Neural progenitor cell (in vitro differentiated cells): ENCODE data around the gene NEU1. TPM values are rescaled to one million over a fixed set of nuclear protein-coding genes. Genes with fewer than 3 reads are reported as not detected.
"Not testable (repeated sequence)": the region's sequence is repeated elsewhere in the genome, so short reads cannot be mapped to it uniquely, and the experiment has no call there.

Experiments
- DNase-seq: peaks from one replicate; pipeline ENCODE4 v3.0.0-alpha.2; 2016; ENCODE audit warnings: low spot score
- H2AFZ ChIP-seq: fragments of 200-600 bp; sonication (generic); replicated peaks from 2 replicates; pipeline ENCODE4 v1.6.1; 2016; ENCODE audit warnings: antibody characterized with exemption
- H3F3A ChIP-seq: fragments of 200-600 bp; sonication (generic); 2 replicates; pipeline ENCODE4 v1.6.1; 2016; ENCODE audit warnings: antibody characterized with exemption, low read depth
- H3K27ac ChIP-seq: fragments of 200-600 bp; sonication (generic); 2 replicates; pipeline ENCODE4 v1.5.1; 2016; ENCODE audit warnings: mild to moderate bottlenecking
- H3K27me3 ChIP-seq: fragments of 200-600 bp; sonication (generic); 2 replicates; pipeline ENCODE4 v1.6.1; 2016; ENCODE audit warnings: mild to moderate bottlenecking, moderate library complexity
- H3K36me3 ChIP-seq: fragments of 200-600 bp; sonication (generic); 2 replicates; pipeline ENCODE4 v1.5.1; 2016
- H3K4me1 ChIP-seq: fragments of 200-600 bp; sonication (generic); 2 replicates; pipeline ENCODE4 v1.6.1; 2016; ENCODE audit warnings: mixed run types
- H3K4me2 ChIP-seq: fragments of 200-600 bp; sonication (generic); 2 replicates; pipeline ENCODE4 v1.6.1; 2016
- H3K4me3 ChIP-seq: fragments of 200-600 bp; sonication (generic); 2 replicates; pipeline ENCODE4 v1.5.1; 2016
- H3K79me2 ChIP-seq: fragments of 200-600 bp; sonication (generic); 2 replicates; pipeline ENCODE4 v1.6.1; 2016; ENCODE audit warnings: low read depth
- H3K9ac ChIP-seq: fragments of 200-600 bp; sonication (generic); 2 replicates; pipeline ENCODE4 v1.6.1; 2016
- H3K9me3 ChIP-seq: fragments of 200-600 bp; sonication (generic); 2 replicates; pipeline ENCODE4 v1.5.1; 2016; ENCODE audit warnings: low read depth
- H4K20me1 ChIP-seq: fragments of 200-600 bp; sonication (generic); 2 replicates; pipeline ENCODE4 v1.6.1; 2016; ENCODE audit warnings: low read depth
- H3K27ac Mint-ChIP-seq: 3 replicates; pipeline ENCODE4 v1.8.0; 2021; ENCODE audit warnings: mixed read lengths
- H3K27me3 Mint-ChIP-seq: 2 replicates; pipeline ENCODE4 v1.8.0; 2022; ENCODE audit warnings: low read depth, mild to moderate bottlenecking, inconsistent platforms, moderate library complexity, mixed read lengths; ENCODE audit not compliant: insufficient read depth
- H3K36me3 Mint-ChIP-seq: 3 replicates; pipeline ENCODE4 v1.8.0; 2021; ENCODE audit warnings: mixed read lengths
- H3K4me1 Mint-ChIP-seq: 3 replicates; pipeline ENCODE4 v1.8.0; 2021; ENCODE audit warnings: mixed read lengths
- H3K4me3 Mint-ChIP-seq: 3 replicates; pipeline ENCODE4 v1.8.0; 2021; ENCODE audit warnings: mild to moderate bottlenecking, moderate library complexity, mixed read lengths
- H3K9me3 Mint-ChIP-seq: 3 replicates; pipeline ENCODE4 v1.8.0; 2020; ENCODE audit warnings: mixed read lengths
- CTCF ChIP-seq: fragments of 200-600 bp; sonication (generic); IDR thresholded peaks from 2 replicates; pipeline ENCODE4 v1.5.1; 2017; ENCODE audit warnings: antibody characterized with exemption, mild to moderate bottlenecking
- EZH2 ChIP-seq: fragments of 200-600 bp; sonication (generic); IDR thresholded peaks from 2 replicates; pipeline ENCODE4 v1.6.1; 2017; ENCODE audit warnings: antibody characterized with exemption, mild to moderate bottlenecking, moderate library complexity
- EZH2phosphoT487 ChIP-seq: fragments of 200-600 bp; sonication (generic); IDR thresholded peaks from 2 replicates; pipeline ENCODE4 v1.6.1; 2017; ENCODE audit warnings: antibody characterized with exemption
- total RNA-seq: library from RNA; depleted of rRNA; stranded (reverse); fragments of >200 nt; gene quantifications from 2 replicates; pipeline ENCODE4 v1.2.3, GENCODE V29; 2015; ENCODE audit warnings: low replicate concordance

Gene NEU1
- total RNA-seq, 1 donor from 2014 or later, result 17.4 TPM

- no peaks in the 10 kb centered on the region for H3K9me3 Mint-ChIP-seq
- TF ChIP-seq CTCF (no peak), EZH2phosphoT487 (no peak)
- H3K36me3 Mint-ChIP-seq, result no peaks in the 10 kb centered on the region
- H2AFZ ChIP-seq, result no peak overlapping the region
- no peak overlapping the region for H3K27ac ChIP-seq
- peaks cover 17% of the 10 kb centered on the region for H3F3A ChIP-seq
- H3K9ac ChIP-seq, result no peak overlapping the region
- no peak for DNase-seq
- H3K9me3 ChIP-seq, result no peaks in the 10 kb centered on the region
- no peaks in the 10 kb centered on the region for H4K20me1 ChIP-seq
- H3K4me1 Mint-ChIP-seq, result peaks cover 17% of the 10 kb centered on the region
- no peak overlapping the region for H3K4me3 Mint-ChIP-seq
- H3K27me3 ChIP-seq, result no peaks in the 10 kb centered on the region
- H3K4me3 ChIP-seq, result no peak overlapping the region
- no peaks in the 10 kb centered on the region for H3K79me2 ChIP-seq
- no peak overlapping the region for H3K27ac Mint-ChIP-seq
- H3K4me1 ChIP-seq, result peaks cover 20% of the 10 kb centered on the region
- H3K36me3 ChIP-seq, result no peaks in the 10 kb centered on the region
- H3K4me2 ChIP-seq, result no peak overlapping the region
- peaks cover 6% of the 10 kb centered on the region for H3K27me3 Mint-ChIP-seq
Observed at GRCh38 chr6:31908791-31909190, 46.2 kb upstream of the NEU1 start.

GRCh38 chr6:31908255-31908654, 45.6 kb upstream of the NEU1 start:
- H3K9me3 Mint-ChIP-seq, H3K9me3 ChIP-seq, H3K27me3 Mint-ChIP-seq, DNase-seq, H3K27ac ChIP-seq, H3K9ac ChIP-seq, H3K36me3 Mint-ChIP-seq, H2AFZ ChIP-seq, H3K4me3 ChIP-seq, H3K79me2 ChIP-seq, H3K4me3 Mint-ChIP-seq, H3K27me3 ChIP-seq, H3K36me3 ChIP-seq, H4K20me1 ChIP-seq, H3K4me2 ChIP-seq, H3K27ac Mint-ChIP-seq: not testable (repeated sequence)
- Histone ChIP-seq H3F3A (peaks cover 17% of the 10 kb centered on the region), H3K4me1 (peaks cover 20% of the 10 kb centered on the region)
- H3K4me1 Mint-ChIP-seq, result peaks cover 17% of the 10 kb centered on the region

GRCh38 chr6:31907158-31907813, 44.7 kb upstream of the NEU1 start:
- H3K27me3 ChIP-seq, result no peaks in the 10 kb centered on the region
- peaks cover 27% of the 10 kb centered on the region for H3F3A ChIP-seq
- Mint-ChIP-seq H3K27ac (no peak overlapping the region), H3K27me3 (peaks cover 6% of the 10 kb centered on the region), H3K4me1 (peaks cover 22% of the 10 kb centered on the region), H3K36me3 (no peaks in the 10 kb centered on the region), H3K4me3 (no peak overlapping the region), H3K9me3 (no peaks in the 10 kb centered on the region)
- TF ChIP-seq EZH2 (no peak), CTCF (no peak), EZH2phosphoT487 (no peak)
- H3K79me2 ChIP-seq, result no peaks in the 10 kb centered on the region
- no peak overlapping the region for H3K27ac ChIP-seq
- H2AFZ ChIP-seq, result no peak overlapping the region
- peak; percentile 33 for DNase-seq
- no peaks in the 10 kb centered on the region for H3K9me3 ChIP-seq
- H3K36me3 ChIP-seq, result no peaks in the 10 kb centered on the region
- no peak overlapping the region for H3K4me3 ChIP-seq
- no peak overlapping the region for H3K9ac ChIP-seq
- no peaks in the 10 kb centered on the region for H4K20me1 ChIP-seq
- no peak overlapping the region for H3K4me2 ChIP-seq
- H3K4me1 ChIP-seq, result peaks cover 27% of the 10 kb centered on the region

- not testable (repeated sequence) for DNase-seq, H4K20me1 ChIP-seq, H3K4me3 ChIP-seq, H3K27me3 Mint-ChIP-seq, H3K9ac ChIP-seq, H3K9me3 Mint-ChIP-seq, H3K4me3 Mint-ChIP-seq, H3K9me3 ChIP-seq, H3K79me2 ChIP-seq, H3K36me3 Mint-ChIP-seq, H3K36me3 ChIP-seq, H3K27me3 ChIP-seq
- Mint-ChIP-seq H3K4me1 (peaks cover 18% of the 10 kb centered on the region), H3K27ac (peak overlapping the region; percentile 81)
- H3K27ac ChIP-seq, result peak overlapping the region; percentile 53
- H3K4me1 ChIP-seq, result peaks cover 27% of the 10 kb centered on the region
- H2AFZ ChIP-seq, result peak overlapping the region; percentile 85
- H3F3A ChIP-seq, result peaks cover 27% of the 10 kb centered on the region
- H3K4me2 ChIP-seq, result peak overlapping the region; percentile 69
Observed at GRCh38 chr6:31906727-31907126, 44.1 kb upstream of the NEU1 start.
